Activated CD4-positive, alpha-beta T cell treated with anti-CD3 and anti-CD28 coated beads, Interleukin-2, amount 50 U/mL, for 16 hours (primary cell): ENCODE measurements around the gene PCID2.

Experiments used
- DNase-seq: peaks from one replicate; pipeline ENCODE4 v3.0.0-alpha.2; 2020

Gene PCID2

GRCh38 chr13:113148407-113148806, 60.1 kb downstream of the PCID2 start:
- no peak for DNase-seq

GRCh38 chr13:113147206-113147605, 61.3 kb downstream of the PCID2 start:
- DNase-seq = no peak

- DNase-seq = no peak
Observed at GRCh38 chr13:113146750-113147149, 61.7 kb downstream of the PCID2 start.

GRCh38 chr13:113145911-113146598, 62.4 kb downstream of the PCID2 start:
- no peak for DNase-seq

GRCh38 chr13:113145496-113145895, 63.0 kb downstream of the PCID2 start:
- DNase-seq = peak; percentile 17

- DNase-seq = no peak
Observed at GRCh38 chr13:113144255-113144629, 64.2 kb downstream of the PCID2 start.

GRCh38 chr13:113143466-113144254, 64.8 kb downstream of the PCID2 start:
- no peak for DNase-seq

- no peak for DNase-seq
Observed at GRCh38 chr13:113142876-113143275, 65.6 kb downstream of the PCID2 start.

- no peak for DNase-seq
Observed at GRCh38 chr13:113141601-113141970, 66.9 kb downstream of the PCID2 start.

GRCh38 chr13:113140677-113141600, 67.5 kb downstream of the PCID2 start:
- no peak for DNase-seq

- DNase-seq = no peak
Observed at GRCh38 chr13:113139577-113139976, 68.9 kb downstream of the PCID2 start.

- no peak for DNase-seq
Observed at GRCh38 chr13:113138792-113139551, 69.5 kb downstream of the PCID2 start.

- DNase-seq = no peak
Observed at GRCh38 chr13:113137691-113138298, 70.7 kb downstream of the PCID2 start.

- DNase-seq = no peak
Observed at GRCh38 chr13:113135281-113135760, 73.1 kb downstream of the PCID2 start.

GRCh38 chr13:113129921-113130750, 78.3 kb downstream of the PCID2 start:
- DNase-seq = peak; percentile 25

- DNase-seq = no peak
Observed at GRCh38 chr13:113129480-113129879, 79.0 kb downstream of the PCID2 start.
